Neuronal stem cell (in vitro differentiated cells): Measurements from ENCODE around the gene SCPEP1.

ENCODE experiments used
- DNase-seq: peaks from one replicate; pipeline ENCODE4 v3.0.0-alpha.2; 2013; ENCODE audit warnings: low spot score
- H2AFZ ChIP-seq: one replicate; pipeline ENCODE4 v1.6.1; 2013; ENCODE audit warnings: mild to moderate bottlenecking, low read length, inconsistent platforms
- H2AK5ac ChIP-seq: 2 replicates; pipeline ENCODE4 v1.6.1; 2013; ENCODE audit warnings: low read depth, mild to moderate bottlenecking, inconsistent platforms, low read length, moderate library complexity, mixed read lengths
- H2BK120ac ChIP-seq: 2 replicates; pipeline ENCODE4 v1.6.1; 2013; ENCODE audit warnings: low read depth, mild to moderate bottlenecking, inconsistent platforms, low read length, moderate library complexity, mixed read lengths
- H2BK12ac ChIP-seq: one replicate; pipeline ENCODE4 v1.6.1; 2013; ENCODE audit warnings: low read length, inconsistent platforms
- H2BK15ac ChIP-seq: 2 replicates; pipeline ENCODE4 v1.6.1; 2013; ENCODE audit warnings: mild to moderate bottlenecking, low read length, inconsistent platforms, mixed read lengths
- H2BK5ac ChIP-seq: one replicate; pipeline ENCODE4 v1.6.1; 2013; ENCODE audit warnings: inconsistent platforms, mild to moderate bottlenecking, low read length, moderate library complexity
- H3K14ac ChIP-seq: one replicate; pipeline ENCODE4 v1.6.1; 2013; ENCODE audit warnings: low read length, inconsistent platforms
- H3K18ac ChIP-seq: 2 replicates; pipeline ENCODE4 v1.6.1; 2013; ENCODE audit warnings: low read length, inconsistent platforms
- H3K23ac ChIP-seq: 2 replicates; pipeline ENCODE4 v1.6.1; 2013; ENCODE audit warnings: low read depth, mild to moderate bottlenecking, mixed read lengths, low read length, inconsistent platforms; ENCODE audit not compliant: poor library complexity
- H3K27ac ChIP-seq: replicated peaks from 3 replicates; pipeline ENCODE4 v1.5.1; 2013; ENCODE audit warnings: low read length, inconsistent platforms
- H3K27me3 ChIP-seq, 3 experiments: 2 replicates each; pipeline ENCODE4 v1.6.1; 2013; ENCODE audit warnings: low read length in 3 of 3, mild to moderate bottlenecking in 2 of 3, inconsistent platforms in 1 of 3, low read depth in 1 of 3, mixed read lengths in 1 of 3, moderate library complexity in 1 of 3; ENCODE audit not compliant: control insufficient read depth in 3 of 3, insufficient read depth in 3 of 3
- H3K36me3 ChIP-seq, 2 donors: replicated peaks in 1 of 2; 2 replicates each; pipeline ENCODE4 v1.6.1; 2013; ENCODE audit warnings: low read length in 2 of 2; ENCODE audit not compliant: control insufficient read depth in 2 of 2, insufficient read depth in 2 of 2
- H3K4ac ChIP-seq: 2 replicates; pipeline ENCODE4 v1.6.1; 2013; ENCODE audit warnings: inconsistent platforms, mild to moderate bottlenecking, low read length, moderate library complexity
- H3K4me1 ChIP-seq, 2 donors: 1 replicate in 1 of 2; 2 replicates in 1 of 2; pipeline ENCODE4 v1.6.1; 2013; ENCODE audit warnings: low read length in 2 of 2, low read depth in 1 of 2; ENCODE audit not compliant: control insufficient read depth in 2 of 2, insufficient read depth in 1 of 2
- H3K4me2 ChIP-seq: one replicate; pipeline ENCODE4 v1.6.1; 2013; ENCODE audit warnings: mild to moderate bottlenecking, low read length, inconsistent platforms; ENCODE audit not compliant: insufficient read depth, poor library complexity, severe bottlenecking
- H3K4me3 ChIP-seq, 2 donors: 2 replicates each; pipeline ENCODE4 v1.5.1; 2013; ENCODE audit warnings: low read length in 2 of 2, mild to moderate bottlenecking in 2 of 2, inconsistent platforms in 1 of 2, moderate library complexity in 1 of 2
- H3K79me1 ChIP-seq: one replicate; pipeline ENCODE4 v1.6.1; 2013; ENCODE audit warnings: low read depth, mild to moderate bottlenecking, inconsistent platforms, low read length, moderate library complexity
- H3K9ac ChIP-seq: one replicate; pipeline ENCODE4 v1.6.1; 2013; ENCODE audit warnings: mild to moderate bottlenecking, low read depth, low read length, inconsistent platforms; ENCODE audit not compliant: poor library complexity
- H3K9me3 ChIP-seq, 2 donors: replicated peaks in 1 of 2; 2 replicates each; pipeline versions ENCODE3 to v1.6.1; 2013; ENCODE audit warnings: low read length in 2 of 2, mild to moderate bottlenecking in 2 of 2, inconsistent platforms in 1 of 2, low read depth in 1 of 2, mixed read lengths in 1 of 2, moderate library complexity in 1 of 2; ENCODE audit not compliant: control insufficient read depth in 2 of 2, insufficient read depth in 1 of 2
- H4K8ac ChIP-seq: one replicate; pipeline ENCODE4 v1.6.1; 2013; ENCODE audit warnings: low read depth, mild to moderate bottlenecking, inconsistent platforms, low read length, moderate library complexity
- H4K91ac ChIP-seq: one replicate; pipeline ENCODE4 v1.6.1; 2013; ENCODE audit warnings: low read length, low read depth, mild to moderate bottlenecking, inconsistent platforms; ENCODE audit not compliant: poor library complexity
- WGBS, 2 donors: extraction: QIAGEN DNeasy Blood & Tissue Kit; methylation state at CpG; one replicate each; pipeline ENCODE4 v1.1.7; 2013; ENCODE audit warnings: missing lambda C conversion rate in 2 of 2, mixed read lengths in 1 of 2; ENCODE audit not compliant: insufficient read length in 2 of 2, insufficient replicate concordance in 1 of 2; ENCODE audit errors: extremely low coverage in 2 of 2; 5-methylcytosine and 5-hydroxymethylcytosine counted together

Gene SCPEP1

GRCh38 chr17:57038486-57038885 is 60.6 kb downstream of the SCPEP1 start:
- no peaks in the 10 kb centered on the region for H3K36me3 ChIP-seq
- no peak overlapping the region for H2AFZ ChIP-seq
- H2BK12ac ChIP-seq, result no peak overlapping the region
- no peak for DNase-seq
- no peak overlapping the region for H3K4me3 ChIP-seq
- H3K4ac ChIP-seq, result no peak overlapping the region
- no peaks in the 10 kb centered on the region for H3K79me1 ChIP-seq
- no peak overlapping the region for H3K27ac ChIP-seq
- no peak overlapping the region for H3K9ac ChIP-seq
- H2AK5ac ChIP-seq, result no peak overlapping the region
- no peaks in the 10 kb centered on the region for H3K9me3 ChIP-seq
- no peak overlapping the region for H2BK5ac ChIP-seq
- no peak overlapping the region for H4K91ac ChIP-seq
- no peak overlapping the region for H3K23ac ChIP-seq
- H3K14ac ChIP-seq, result no peak overlapping the region
- WGBS, 2 donors, result no CpG with 5 or more reads among the region's 3 CpGs
- H2BK15ac ChIP-seq, result no peak overlapping the region
- H3K27me3 ChIP-seq, result peaks cover 0 to 20% (median 0%) of the 10 kb centered on the region in 3 experiments
- H3K4me1 ChIP-seq, result peaks cover 2 to 4% of the 10 kb centered on the region in 2 donors
- no peak overlapping the region for H3K18ac ChIP-seq
- H2BK120ac ChIP-seq, result no peak overlapping the region
- no peak overlapping the region for H3K4me2 ChIP-seq
- H4K8ac ChIP-seq, result no peak overlapping the region

- no peak overlapping the region for H2BK5ac ChIP-seq
- H2BK120ac ChIP-seq, result no peak overlapping the region
- H3K9ac ChIP-seq, result no peak overlapping the region
- no peak overlapping the region for H3K27ac ChIP-seq
- peaks cover 2 to 4% of the 10 kb centered on the region in 2 donors for H3K4me1 ChIP-seq
- H3K4me2 ChIP-seq, result no peak overlapping the region
- H2AFZ ChIP-seq, result no peak overlapping the region
- H4K8ac ChIP-seq, result no peak overlapping the region
- peaks cover 0 to 20% (median 0%) of the 10 kb centered on the region in 3 experiments for H3K27me3 ChIP-seq
- H3K18ac ChIP-seq, result no peak overlapping the region
- H3K9me3 ChIP-seq, result no peaks in the 10 kb centered on the region
- DNase-seq, result no peak
- WGBS, 2 donors, result no CpG with 5 or more reads among the region's 2 CpGs
- no peak overlapping the region for H4K91ac ChIP-seq
- H3K79me1 ChIP-seq, result no peaks in the 10 kb centered on the region
- no peak overlapping the region for H3K4me3 ChIP-seq
- no peak overlapping the region for H3K23ac ChIP-seq
- no peak overlapping the region for H2AK5ac ChIP-seq
- no peaks in the 10 kb centered on the region for H3K36me3 ChIP-seq
- H3K4ac ChIP-seq, result no peak overlapping the region
- H2BK12ac ChIP-seq, result no peak overlapping the region
- no peak overlapping the region for H2BK15ac ChIP-seq
- no peak overlapping the region for H3K14ac ChIP-seq
Measured at GRCh38 chr17:57040571-57040970, 62.6 kb downstream of the SCPEP1 start.

GRCh38 chr17:57043276-57043675 is 65.3 kb downstream of the SCPEP1 start:
- Histone ChIP-seq H4K8ac (no peak overlapping the region), H3K4me2 (no peak overlapping the region), H3K9ac (no peak overlapping the region), H2BK5ac (no peak overlapping the region), H3K18ac (no peak overlapping the region), H3K27ac (no peak overlapping the region), H3K14ac (no peak overlapping the region), H3K4me3 (no peak overlapping the region), H2AFZ (no peak overlapping the region), H3K9me3 (peaks cover 0 to 2% of the 10 kb centered on the region in 2 donors), H3K23ac (no peak overlapping the region), H3K36me3 (no peaks in the 10 kb centered on the region), H3K27me3 (peaks cover 0 to 13% (median 0%) of the 10 kb centered on the region in 3 experiments), H2BK12ac (no peak overlapping the region), H2BK15ac (no peak overlapping the region), H3K4ac (no peak overlapping the region), H2AK5ac (no peak overlapping the region), H4K91ac (no peak overlapping the region), H3K79me1 (no peaks in the 10 kb centered on the region), H3K4me1 (peaks cover 0 to 4% of the 10 kb centered on the region in 2 donors), H2BK120ac (no peak overlapping the region)
- DNase-seq, result no peak
- WGBS, 2 donors, result no CpG with 5 or more reads among the region's 4 CpGs

- H3K18ac ChIP-seq, result peak overlapping the region; percentile 17
- no peak overlapping the region for H2BK12ac ChIP-seq
- peak overlapping the region; percentile 43 for H3K23ac ChIP-seq
- H3K4ac ChIP-seq, result no peak overlapping the region
- no CpG with 5 or more reads among the region's 49 CpGs for WGBS, 2 donors
- no peak overlapping the region for H2BK15ac ChIP-seq
- no peak overlapping the region for H4K91ac ChIP-seq
- peak overlapping the region; percentile 67 for H3K14ac ChIP-seq
- peak overlapping the region; percentile 6 for H2BK5ac ChIP-seq
- no peak overlapping the region for H2AK5ac ChIP-seq
- H3K9ac ChIP-seq, result peak overlapping the region; percentile 44
- H2BK120ac ChIP-seq, result no peak overlapping the region
- H3K36me3 ChIP-seq, result no peaks in the 10 kb centered on the region
- no peak for DNase-seq
- H3K4me3 ChIP-seq, result no peak overlapping the region
- peaks cover 0 to 4% of the 10 kb centered on the region in 2 donors for H3K4me1 ChIP-seq
- no peaks in the 10 kb centered on the region for H3K27me3 ChIP-seq
- H3K4me2 ChIP-seq, result no peak overlapping the region
- no peak overlapping the region for H4K8ac ChIP-seq
- no peaks in the 10 kb centered on the region for H3K79me1 ChIP-seq
- peaks cover 0 to 2% of the 10 kb centered on the region in 2 donors for H3K9me3 ChIP-seq
- H3K27ac ChIP-seq, result no peak overlapping the region
- H2AFZ ChIP-seq, result no peak overlapping the region
Measured at GRCh38 chr17:57044976-57045867, 67.3 kb downstream of the SCPEP1 start.
